OCI-LY3 (cell line): ENCODE data around the gene FREY1.

Experiments used
- EZH2phosphoT487 ChIP-seq: fragments of 200-600 bp; shearing (Covaris generic); IDR thresholded peaks from 2 replicates; pipeline ENCODE4 v1.6.1; 2018; ENCODE audit warnings: antibody characterized with exemption, mixed run types, low read depth
- TF ChIP-seq, protein P1 (sequence below): fragments of 200-600, 300-600 bp; sonication (generic); IDR thresholded peaks from 2 replicates; pipeline ENCODE4 v1.5.1; 2014; ENCODE audit warnings: antibody characterized with exemption, low read length, low read depth

DNA sequence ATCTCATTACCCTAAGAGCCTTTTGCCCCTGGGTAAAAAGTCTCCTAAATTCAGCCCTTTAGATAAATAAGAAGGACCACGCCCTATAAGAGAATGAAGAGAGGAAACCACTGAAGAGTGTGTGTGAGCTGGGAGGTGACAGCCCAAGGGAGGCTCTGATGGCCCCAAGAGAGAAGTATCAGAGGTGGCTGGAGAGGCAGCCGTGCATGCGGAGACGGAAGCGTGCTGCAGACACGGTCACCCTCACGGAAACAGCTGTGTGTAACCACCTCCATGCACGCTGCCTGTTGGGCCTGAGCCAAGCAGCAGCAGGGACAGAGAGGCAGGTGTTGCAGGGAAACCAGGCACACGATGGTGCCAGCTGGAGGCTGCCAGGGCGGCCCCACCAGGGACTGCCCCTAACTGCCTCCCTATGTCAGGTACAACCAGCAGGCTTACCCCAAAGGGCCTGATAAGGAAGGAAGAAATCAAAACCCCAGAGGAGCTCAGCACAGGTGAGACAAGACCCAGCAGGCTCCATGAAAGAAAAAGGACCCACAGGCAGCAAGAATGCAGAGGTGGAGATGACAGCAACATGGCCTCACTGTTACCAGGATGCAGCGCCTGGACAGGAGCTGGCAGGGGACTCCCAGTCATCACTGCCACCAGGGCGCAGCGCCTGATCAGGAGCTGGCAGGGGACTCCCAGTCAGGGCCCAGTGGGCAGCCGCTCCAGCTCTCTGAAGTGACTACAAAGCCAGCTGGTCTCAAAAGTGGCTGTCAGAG, 23.1 kb upstream of the FREY1 start:
- TF ChIP-seq, protein P1, sequence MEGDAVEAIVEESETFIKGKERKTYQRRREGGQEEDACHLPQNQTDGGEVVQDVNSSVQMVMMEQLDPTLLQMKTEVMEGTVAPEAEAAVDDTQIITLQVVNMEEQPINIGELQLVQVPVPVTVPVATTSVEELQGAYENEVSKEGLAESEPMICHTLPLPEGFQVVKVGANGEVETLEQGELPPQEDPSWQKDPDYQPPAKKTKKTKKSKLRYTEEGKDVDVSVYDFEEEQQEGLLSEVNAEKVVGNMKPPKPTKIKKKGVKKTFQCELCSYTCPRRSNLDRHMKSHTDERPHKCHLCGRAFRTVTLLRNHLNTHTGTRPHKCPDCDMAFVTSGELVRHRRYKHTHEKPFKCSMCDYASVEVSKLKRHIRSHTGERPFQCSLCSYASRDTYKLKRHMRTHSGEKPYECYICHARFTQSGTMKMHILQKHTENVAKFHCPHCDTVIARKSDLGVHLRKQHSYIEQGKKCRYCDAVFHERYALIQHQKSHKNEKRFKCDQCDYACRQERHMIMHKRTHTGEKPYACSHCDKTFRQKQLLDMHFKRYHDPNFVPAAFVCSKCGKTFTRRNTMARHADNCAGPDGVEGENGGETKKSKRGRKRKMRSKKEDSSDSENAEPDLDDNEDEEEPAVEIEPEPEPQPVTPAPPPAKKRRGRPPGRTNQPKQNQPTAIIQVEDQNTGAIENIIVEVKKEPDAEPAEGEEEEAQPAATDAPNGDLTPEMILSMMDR, result no peak
- no peak for TF ChIP-seq EZH2phosphoT487
